HG02852 (cell line): Measurements from ENCODE around the gene CFHR3.
A peak's percentile ranks its signal among the peaks of the same experiment; 100 is the strongest.
"Not testable (repeated sequence)": the region's sequence is repeated elsewhere in the genome, so short reads cannot be mapped to it uniquely, and the experiment has no call there.

ENCODE experiments used
- ATAC-seq: cut with Tn5 transposase; IDR thresholded peaks from one replicate; pipeline ENCODE4 v1.9.1; 2021; ENCODE audit warnings: mild to moderate bottlenecking, moderate library complexity; ENCODE audit not compliant: unreplicated experiment

Gene CFHR3

GRCh38 chr1:196774603-196775002, at the start of gene CFHR3:
Gene CFHR3 (plus strand): TSS chr1:196774840. CDS start chr1:196774887, 47 bp downstream.
- peak; percentile 85 for ATAC-seq

GRCh38 chr1:196732526-196732925, 42.1 kb upstream of the CFHR3 start:
- ATAC-seq: no peak

GRCh38 chr1:196733091-196733970, 41.3 kb upstream of the CFHR3 start:
- ATAC-seq: no peak

- no peak for ATAC-seq
Observed at GRCh38 chr1:196734006-196734405, 40.6 kb upstream of the CFHR3 start.

- ATAC-seq: no peak
Observed at GRCh38 chr1:196734460-196734859, 40.2 kb upstream of the CFHR3 start.

- ATAC-seq: no peak
Observed at GRCh38 chr1:196738730-196739129, 35.9 kb upstream of the CFHR3 start.

GRCh38 chr1:196743244-196743643, 31.4 kb upstream of the CFHR3 start:
- ATAC-seq: peak; percentile 81

GRCh38 chr1:196765019-196765740, 9.5 kb upstream of the CFHR3 start:
- not testable (repeated sequence) for ATAC-seq

GRCh38 chr1:196769823-196770222, 4.8 kb upstream of the CFHR3 start:
- ATAC-seq: not testable (repeated sequence)

GRCh38 chr1:196773713-196774112, 927 bp upstream of the CFHR3 start:
- no peak for ATAC-seq

GRCh38 chr1:196774175-196774574, 465 bp upstream of the CFHR3 start:
- no peak for ATAC-seq

GRCh38 chr1:196777603-196778002, 3.0 kb downstream of the CFHR3 start:
- no peak for ATAC-seq

- no peak for ATAC-seq
Observed at GRCh38 chr1:196779093-196779492, 4.5 kb downstream of the CFHR3 start.

- ATAC-seq: not testable (repeated sequence)
Observed at GRCh38 chr1:196791252-196791651, 16.6 kb downstream of the CFHR3 start.

GRCh38 chr1:196794103-196794502, 19.5 kb downstream of the CFHR3 start:
- not testable (repeated sequence) for ATAC-seq

GRCh38 chr1:196797891-196798290, 23.3 kb downstream of the CFHR3 start:
- no peak for ATAC-seq

- not testable (repeated sequence) for ATAC-seq
Observed at GRCh38 chr1:196801920-196802319, 27.3 kb downstream of the CFHR3 start.

- ATAC-seq: no peak
Observed at GRCh38 chr1:196808529-196809235, 34.0 kb downstream of the CFHR3 start.

- ATAC-seq: not testable (repeated sequence)
Observed at GRCh38 chr1:196817442-196817841, 42.8 kb downstream of the CFHR3 start.

GRCh38 chr1:196819531-196819930, 44.9 kb downstream of the CFHR3 start, which contains the start of gene CFHR1:
Gene CFHR1 (plus strand): TSS chr1:196819731. CDS start chr1:196819845, 114 bp downstream.
- not testable (repeated sequence) for ATAC-seq

- peak; percentile 99 for ATAC-seq
Observed at GRCh38 chr1:196827860-196828259, 53.2 kb downstream of the CFHR3 start.
